K562 (cell line): ENCODE results near the gene ZNF556. TPM values are rescaled to one million over a fixed set of nuclear protein-coding genes. Genes with fewer than 3 reads are reported as not detected.

Experiments used
- AFF4 ChIP-seq: sonication (generic); formaldehyde crosslinking; IDR thresholded peaks from 2 replicates; pipeline ENCODE4 v1.8.0; 2023; ENCODE audit warnings: mild to moderate bottlenecking, missing genetic modification reagents
- BRF1 ChIP-seq: IDR thresholded peaks from 3 replicates; pipeline ENCODE4 v1.6.1; 2011; ENCODE audit warnings: borderline replicate concordance, mild to moderate bottlenecking; ENCODE audit not compliant: insufficient read length; ENCODE audit errors: extremely low read depth
- CBFB ChIP-seq: sonication (generic); formaldehyde crosslinking; IDR thresholded peaks from 2 replicates; pipeline ENCODE4 v1.4.0; 2020; ENCODE audit warnings: mild to moderate bottlenecking, missing genetic modification reagents
- GABPA ChIP-seq: fragments of 200-800 bp; sonication (Bioruptor generic); conservative IDR thresholded peaks from 2 replicates; pipeline ENCODE4 v1.6.1; 2016; ENCODE audit warnings: low read depth, missing genetic modification characterization, missing compliant biosample characterization
- ILK ChIP-seq: fragments of 450-650 bp; IDR thresholded peaks from 2 replicates; pipeline ENCODE4 v1.6.1; 2016; ENCODE audit warnings: missing genetic modification characterization, low read depth, mild to moderate bottlenecking, missing compliant biosample characterization, moderate library complexity, borderline replicate concordance
- KAT8 ChIP-seq: fragments of 450-650 bp; IDR thresholded peaks from 2 replicates; pipeline ENCODE4 v1.6.1; 2016; ENCODE audit warnings: low read depth, mild to moderate bottlenecking
- KLF13 ChIP-seq: fragments of 450-650 bp; IDR thresholded peaks from 2 replicates; pipeline ENCODE4 v1.6.1; 2016; ENCODE audit warnings: missing genetic modification characterization, low read depth, mild to moderate bottlenecking, missing compliant biosample characterization, moderate library complexity, borderline replicate concordance
- MEIS2 ChIP-seq: fragments of 450-650 bp; IDR thresholded peaks from 2 replicates; pipeline ENCODE4 v1.6.1; 2014; ENCODE audit warnings: mild to moderate bottlenecking; ENCODE audit not compliant: partially characterized antibody
- NCOA2 ChIP-seq, 2 experiments: fragments of 450-650 bp; IDR thresholded peaks; 2 replicates each; pipeline ENCODE4 v1.6.1; 2018; ENCODE audit warnings: mild to moderate bottlenecking in 2 of 2, moderate library complexity in 1 of 2; ENCODE audit not compliant: partially characterized antibody in 2 of 2
- NFIX ChIP-seq: fragments of 250-450 bp; sonication (Bioruptor Pico); IDR thresholded peaks from 2 replicates; pipeline ENCODE4 v1.4.0; 2020; ENCODE audit warnings: low read depth, mild to moderate bottlenecking, moderate library complexity
- PHB ChIP-seq: fragments of 250-450 bp; sonication (Bioruptor Pico); IDR thresholded peaks from 2 replicates; pipeline ENCODE4 v1.5.0; 2021
- SAFB ChIP-seq: fragments of 200-400 bp; formaldehyde crosslinking; IDR thresholded peaks from 2 replicates; pipeline ENCODE4 v1.6.1; 2017; ENCODE audit warnings: low read depth, low read length, borderline replicate concordance
- SRSF9 ChIP-seq: fragments of 200-400 bp; formaldehyde crosslinking; IDR thresholded peaks from 2 replicates; pipeline ENCODE4 v1.6.1; 2017; ENCODE audit warnings: low read depth, low read length, borderline replicate concordance
- STAT5A ChIP-seq: IDR thresholded peaks from 2 replicates; pipeline ENCODE4 v1.6.1; 2012; ENCODE audit warnings: low read length, inconsistent platforms, borderline replicate concordance
- ZNF12 ChIP-seq: sonication (generic); formaldehyde crosslinking; IDR thresholded peaks from 2 replicates; pipeline ENCODE4 v1.4.0; 2020; ENCODE audit warnings: mild to moderate bottlenecking, missing genetic modification reagents
- ZNF384 ChIP-seq: IDR thresholded peaks from 2 replicates; pipeline ENCODE4 v1.6.1; 2012; ENCODE audit warnings: low read depth, low read length, improper control_type of control experiment
- ZNF766 ChIP-seq: fragments of 200-800 bp; sonication (Bioruptor generic); conservative IDR thresholded peaks from 2 replicates; pipeline ENCODE4 v1.6.1; 2016; ENCODE audit warnings: missing genetic modification characterization, missing compliant biosample characterization
- polyA plus RNA-seq, 8 experiments: library from polyadenylated mRNA; depleted of rRNA in 4 of 8; stranded (reverse) in 5 of 8; unstranded in 3 of 8; fragments of >200 nt; fragmentation: Nextera tagmentation in 2 of 8; fragmentation: Illumina TruSeq in 1 of 8; extraction: Ambion mirVana in 2 of 8; extraction: Trizol in 1 of 8; gene quantifications; 2 replicates each; pipeline versions ENCODE4 v1.2.1 to v1.2.3, GENCODE V29; 2011 to 2014; ENCODE audit warnings: inconsistent platforms in 1 of 8, missing spikeins in 1 of 8
- total RNA-seq, 7 experiments: library from RNA; depleted of rRNA in 6 of 7; stranded (reverse); fragments of >200 nt in 6 of 7; fragmentation: Illumina TruSeq in 2 of 7; extraction: Trizol in 2 of 7; gene quantifications; 2 replicates each; pipeline versions ENCODE4 v1.2.1 to v1.2.3, GENCODE V29; 2011 to 2021; ENCODE audit warnings: low replicate concordance in 1 of 7
- TF ChIP-seq, protein P1 (sequence below), 3 experiments: fragments of 200-800 bp in 1 of 3; sonication (Bioruptor generic) in 1 of 3; sonication (generic) in 1 of 3; formaldehyde crosslinking in 1 of 3; IDR thresholded peaks; 2 replicates each; pipeline versions ENCODE4 v1.6.1 to v1.8.0; 2016 to 2022; ENCODE audit warnings: mild to moderate bottlenecking in 2 of 3, missing compliant biosample characterization in 2 of 3, missing genetic modification characterization in 2 of 3, missing genetic modification reagents in 1 of 3
- TF ChIP-seq, protein P2 (sequence below): fragments of 250-450 bp; sonication (Bioruptor Pico); IDR thresholded peaks from 2 replicates; pipeline ENCODE4 v1.4.0; 2020; ENCODE audit warnings: mild to moderate bottlenecking, moderate library complexity
- TF ChIP-seq, protein P3 (sequence below): fragments of 250-450 bp; sonication (Bioruptor Pico); IDR thresholded peaks from 2 replicates; pipeline ENCODE4 v1.5.1; 2021; ENCODE audit warnings: mild to moderate bottlenecking

ZNF556 gene
- total and polyA plus RNA-seq, 9 of the 15 experiments (the other 6 are each of a cell fraction or from before 2014, with no cell fraction given): 0.01 to 0.36 (median 0.10) TPM; not detected in 1

- TF ChIP-seq KLF13 (tag) (0 out of 2 replicates have a peak, but pooled peaks have one; percentile 56), ZNF766 (CRISPR knock-in tag) (peak; percentile 65; the same call in 1 of the 2 replicates), ILK (tag) (no peak), STAT5A (peak; percentile 44; the same call in 1 of the 2 replicates), PHB (CRISPR knock-in tag) (no peak), AFF4 (CRISPR knock-in tag) (peak; percentile 59; the same call in 1 of the 2 replicates), MEIS2 (peak; percentile 84), NFIX (CRISPR knock-in tag) (no peak), SAFB (peak; percentile 82), SRSF9 (no peak), BRF1 (no peak), ZNF384 (peak; percentile 44; the same call in 1 of the 2 replicates), CBFB (CRISPR knock-in tag) (no peak), GABPA (tag) (peak; percentile 57), KAT8 (no peak), NCOA2 (IDR thresholded peaks at IDR 0.05; ENCODE audit: partially characterized antibody in 2 of 2) (no peak), ZNF12 (CRISPR knock-in tag) (no peak)
- TF ChIP-seq, protein P1, sequence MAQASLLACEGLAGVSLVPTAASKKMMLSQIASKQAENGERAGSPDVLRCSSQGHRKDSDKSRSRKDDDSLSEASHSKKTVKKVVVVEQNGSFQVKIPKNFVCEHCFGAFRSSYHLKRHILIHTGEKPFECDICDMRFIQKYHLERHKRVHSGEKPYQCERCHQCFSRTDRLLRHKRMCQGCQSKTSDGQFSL (CRISPR knock-in tag; IDR thresholded peaks at IDR 0.05): no peak
- TF ChIP-seq, protein P1 (tag; IDR thresholded peaks at IDR 0.05): no peak
- TF ChIP-seq, protein P2, sequence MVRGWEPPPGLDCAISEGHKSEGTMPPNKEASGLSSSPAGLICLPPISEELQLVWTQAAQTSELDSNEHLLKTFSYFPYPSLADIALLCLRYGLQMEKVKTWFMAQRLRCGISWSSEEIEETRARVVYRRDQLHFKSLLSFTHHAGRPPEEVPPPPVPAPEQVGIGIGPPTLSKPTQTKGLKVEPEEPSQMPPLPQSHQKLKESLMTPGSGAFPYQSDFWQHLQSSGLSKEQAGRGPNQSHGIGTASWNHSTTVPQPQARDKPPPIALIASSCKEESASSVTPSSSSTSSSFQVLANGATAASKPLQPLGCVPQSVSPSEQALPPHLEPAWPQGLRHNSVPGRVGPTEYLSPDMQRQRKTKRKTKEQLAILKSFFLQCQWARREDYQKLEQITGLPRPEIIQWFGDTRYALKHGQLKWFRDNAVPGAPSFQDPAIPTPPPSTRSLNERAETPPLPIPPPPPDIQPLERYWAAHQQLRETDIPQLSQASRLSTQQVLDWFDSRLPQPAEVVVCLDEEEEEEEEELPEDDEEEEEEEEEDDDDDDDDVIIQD (CRISPR knock-in tag): no peak
- TF ChIP-seq, protein P3, sequence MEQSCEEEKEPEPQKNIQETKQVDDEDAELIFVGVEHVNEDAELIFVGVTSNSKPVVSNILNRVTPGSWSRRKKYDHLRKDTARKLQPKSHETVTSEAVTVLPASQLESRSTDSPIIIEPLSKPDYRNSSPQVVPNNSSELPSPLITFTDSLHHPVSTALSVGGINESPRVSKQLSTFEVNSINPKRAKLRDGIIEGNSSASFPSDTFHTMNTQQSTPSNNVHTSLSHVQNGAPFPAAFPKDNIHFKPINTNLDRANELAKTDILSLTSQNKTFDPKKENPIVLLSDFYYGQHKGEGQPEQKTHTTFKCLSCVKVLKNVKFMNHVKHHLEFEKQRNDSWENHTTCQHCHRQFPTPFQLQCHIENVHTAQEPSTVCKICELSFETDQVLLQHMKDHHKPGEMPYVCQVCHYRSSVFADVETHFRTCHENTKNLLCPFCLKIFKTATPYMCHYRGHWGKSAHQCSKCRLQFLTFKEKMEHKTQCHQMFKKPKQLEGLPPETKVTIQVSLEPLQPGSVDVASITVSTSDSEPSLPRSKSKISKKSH (CRISPR knock-in tag): no peak
Observed at GRCh38 chr19:2819540-2820111, 47.5 kb upstream of the ZNF556 start, which contains the start of gene ZNF554 (continued).
